PC-3 (cell line): ENCODE data around the gene RTN4.

Experiments
- EZH2 ChIP-seq: fragments of 300-600 bp; sonication (generic); IDR thresholded peaks from one replicate; pipeline ENCODE4 v1.6.1; 2017; ENCODE audit warnings: antibody characterized with exemption, mild to moderate bottlenecking, low read length; ENCODE audit not compliant: unreplicated experiment
- TF ChIP-seq, protein P1 (sequence below): fragments of 300-600 bp; sonication (generic); conservative IDR thresholded peaks from 2 replicates; pipeline ENCODE4 v1.5.1; 2017; ENCODE audit warnings: antibody characterized with exemption, low read depth, mild to moderate bottlenecking, low read length

DNA sequence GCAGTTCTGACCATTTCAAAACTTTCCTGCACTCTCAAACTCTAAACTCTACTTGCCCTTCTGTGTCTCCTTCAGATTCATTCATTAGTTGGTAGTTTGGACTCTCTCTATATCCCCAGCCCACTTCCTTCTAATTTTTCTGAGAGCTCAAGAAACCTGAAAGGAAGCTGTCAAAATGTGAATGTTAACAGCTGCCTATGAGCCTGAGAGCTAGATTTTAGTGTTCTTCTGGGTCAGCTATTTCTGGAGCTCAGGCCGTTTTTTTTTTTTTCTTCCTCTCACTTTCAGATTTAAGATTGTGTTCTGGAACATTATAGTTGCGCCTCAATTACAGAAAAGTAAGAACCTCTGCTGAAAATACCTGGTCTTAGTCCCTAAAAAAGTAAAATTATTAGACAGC, 73.1 kb downstream of the RTN4 start:
- no peak for TF ChIP-seq EZH2
- TF ChIP-seq, protein P1, sequence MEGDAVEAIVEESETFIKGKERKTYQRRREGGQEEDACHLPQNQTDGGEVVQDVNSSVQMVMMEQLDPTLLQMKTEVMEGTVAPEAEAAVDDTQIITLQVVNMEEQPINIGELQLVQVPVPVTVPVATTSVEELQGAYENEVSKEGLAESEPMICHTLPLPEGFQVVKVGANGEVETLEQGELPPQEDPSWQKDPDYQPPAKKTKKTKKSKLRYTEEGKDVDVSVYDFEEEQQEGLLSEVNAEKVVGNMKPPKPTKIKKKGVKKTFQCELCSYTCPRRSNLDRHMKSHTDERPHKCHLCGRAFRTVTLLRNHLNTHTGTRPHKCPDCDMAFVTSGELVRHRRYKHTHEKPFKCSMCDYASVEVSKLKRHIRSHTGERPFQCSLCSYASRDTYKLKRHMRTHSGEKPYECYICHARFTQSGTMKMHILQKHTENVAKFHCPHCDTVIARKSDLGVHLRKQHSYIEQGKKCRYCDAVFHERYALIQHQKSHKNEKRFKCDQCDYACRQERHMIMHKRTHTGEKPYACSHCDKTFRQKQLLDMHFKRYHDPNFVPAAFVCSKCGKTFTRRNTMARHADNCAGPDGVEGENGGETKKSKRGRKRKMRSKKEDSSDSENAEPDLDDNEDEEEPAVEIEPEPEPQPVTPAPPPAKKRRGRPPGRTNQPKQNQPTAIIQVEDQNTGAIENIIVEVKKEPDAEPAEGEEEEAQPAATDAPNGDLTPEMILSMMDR = no peak
